WTC11 (cell line): Measurements from ENCODE around the gene TBX2. TPM values are rescaled to one million over a fixed set of nuclear protein-coding genes. Genes with fewer than 3 reads are reported as not detected.

Experiments
- ATAC-seq: fragments of 200-7000 bp; cut with Tn5 transposase; 2 replicates; pipeline ENCODE4 v1.10.0; 2021; ENCODE audit warnings: mild to moderate bottlenecking, moderate library complexity
- CTCF ChIA-PET: fragments of 300-600 bp; sonication (Branson Sonifier 250); formaldehyde crosslinking; loops from one replicate; lab custom pipeline; 2021; ENCODE audit warnings: antibody characterized with exemption; lab: Charles Lee
- POLR2A ChIA-PET: fragments of 350-600 bp; sonication (Branson Sonifier 250); formaldehyde crosslinking; loops from one replicate; lab custom pipeline; 2021; ENCODE audit warnings: antibody characterized with exemption; lab: Charles Lee
- DNase-seq: peaks from one replicate; pipeline ENCODE4 v3.0.0; 2021; ENCODE audit warnings: low spot score
- H3K27ac Mint-ChIP-seq: 2 replicates; pipeline ENCODE4 v1.8.0; 2021; ENCODE audit warnings: mixed read lengths
- H3K27me3 Mint-ChIP-seq: 2 replicates; pipeline ENCODE4 v1.8.0; 2021; ENCODE audit warnings: low read depth, mild to moderate bottlenecking, moderate library complexity, mixed read lengths
- H3K36me3 Mint-ChIP-seq: 2 replicates; pipeline ENCODE4 v1.8.0; 2021; ENCODE audit warnings: mixed read lengths
- H3K4me1 Mint-ChIP-seq: 2 replicates; pipeline ENCODE4 v1.8.0; 2022; ENCODE audit warnings: mixed read lengths
- H3K4me3 Mint-ChIP-seq: 2 replicates; pipeline ENCODE4 v1.8.0; 2021; ENCODE audit warnings: mild to moderate bottlenecking, moderate library complexity, mixed read lengths
- H3K9me3 Mint-ChIP-seq: 2 replicates; pipeline ENCODE4 v1.8.0; 2021; ENCODE audit warnings: mixed read lengths
- AFF4 ChIP-seq: sonication (generic); formaldehyde crosslinking; IDR thresholded peaks from 2 replicates; pipeline ENCODE4 v1.8.1; 2023; ENCODE audit warnings: mild to moderate bottlenecking, missing genetic modification reagents, borderline replicate concordance
- ERG ChIP-seq: fragments of 250-450 bp; sonication (Bioruptor Pico); IDR thresholded peaks from 2 replicates; pipeline ENCODE4 v1.8.0; 2021; ENCODE audit warnings: mild to moderate bottlenecking
- IRF2 ChIP-seq: sonication (generic); formaldehyde crosslinking; IDR thresholded peaks from 2 replicates; pipeline ENCODE4 v1.8.0; 2022; ENCODE audit warnings: low read depth, missing genetic modification reagents, borderline replicate concordance
- NFYB ChIP-seq: sonication (generic); formaldehyde crosslinking; conservative IDR thresholded peaks from 2 replicates; pipeline ENCODE4 v1.8.0; 2022; ENCODE audit warnings: low read depth, missing genetic modification reagents
- PREB ChIP-seq: sonication (generic); formaldehyde crosslinking; IDR thresholded peaks from 2 replicates; pipeline ENCODE4 v1.8.1; 2022; ENCODE audit warnings: mild to moderate bottlenecking, missing genetic modification reagents, moderate library complexity, borderline replicate concordance
- SMAD4 ChIP-seq: sonication (generic); formaldehyde crosslinking; IDR thresholded peaks from 2 replicates; pipeline ENCODE4 v1.8.0; 2022; ENCODE audit warnings: mild to moderate bottlenecking, missing genetic modification reagents
- SOX15 ChIP-seq: fragments of 250-450 bp; sonication (Bioruptor Pico); IDR thresholded peaks from 2 replicates; pipeline ENCODE4 v1.9.0; 2021; ENCODE audit warnings: mild to moderate bottlenecking
- TEAD4 ChIP-seq: sonication (generic); formaldehyde crosslinking; IDR thresholded peaks from 2 replicates; pipeline ENCODE4 v1.8.0; 2022; ENCODE audit warnings: mild to moderate bottlenecking, missing genetic modification reagents
- ZNF138 ChIP-seq: sonication (generic); formaldehyde crosslinking; conservative IDR thresholded peaks from 2 replicates; pipeline ENCODE4 v1.8.1; 2022; ENCODE audit warnings: mild to moderate bottlenecking, moderate library complexity, missing genetic modification reagents
- ZNF281 ChIP-seq: sonication (generic); formaldehyde crosslinking; IDR thresholded peaks from 2 replicates; pipeline ENCODE4 v1.8.0; 2023; ENCODE audit warnings: mild to moderate bottlenecking, missing genetic modification reagents
- ZNF423 ChIP-seq: fragments of 250-450 bp; sonication (Bioruptor Pico); IDR thresholded peaks from 2 replicates; pipeline ENCODE4 v2.1.2; 2022; ENCODE audit warnings: mild to moderate bottlenecking, moderate library complexity
- ZNF425 ChIP-seq: fragments of 250-450 bp; sonication (Bioruptor Pico); conservative IDR thresholded peaks from 2 replicates; pipeline ENCODE4 v1.9.0; 2021; ENCODE audit warnings: mild to moderate bottlenecking
- total RNA-seq: library from RNA; stranded (reverse); gene quantifications from 3 replicates; pipeline ENCODE4 v1.2.3, GENCODE V29; 2021
- TF ChIP-seq, protein P1 (sequence below): sonication (generic); formaldehyde crosslinking; IDR thresholded peaks from 2 replicates; pipeline ENCODE4 v1.8.0; 2022; ENCODE audit warnings: missing genetic modification reagents

TBX2 gene
- total RNA-seq, 1 experiment from 2014 or later: 0.09 TPM

- TF ChIP-seq ZNF423 (CRISPR knock-in tag): no peak
- no peak for TF ChIP-seq TEAD4
- no peak for TF ChIP-seq AFF4 (CRISPR knock-in tag)
Measured at GRCh38 chr17:61402073-61402541, 2.5 kb downstream of the TBX2 start (continued).

DNA sequence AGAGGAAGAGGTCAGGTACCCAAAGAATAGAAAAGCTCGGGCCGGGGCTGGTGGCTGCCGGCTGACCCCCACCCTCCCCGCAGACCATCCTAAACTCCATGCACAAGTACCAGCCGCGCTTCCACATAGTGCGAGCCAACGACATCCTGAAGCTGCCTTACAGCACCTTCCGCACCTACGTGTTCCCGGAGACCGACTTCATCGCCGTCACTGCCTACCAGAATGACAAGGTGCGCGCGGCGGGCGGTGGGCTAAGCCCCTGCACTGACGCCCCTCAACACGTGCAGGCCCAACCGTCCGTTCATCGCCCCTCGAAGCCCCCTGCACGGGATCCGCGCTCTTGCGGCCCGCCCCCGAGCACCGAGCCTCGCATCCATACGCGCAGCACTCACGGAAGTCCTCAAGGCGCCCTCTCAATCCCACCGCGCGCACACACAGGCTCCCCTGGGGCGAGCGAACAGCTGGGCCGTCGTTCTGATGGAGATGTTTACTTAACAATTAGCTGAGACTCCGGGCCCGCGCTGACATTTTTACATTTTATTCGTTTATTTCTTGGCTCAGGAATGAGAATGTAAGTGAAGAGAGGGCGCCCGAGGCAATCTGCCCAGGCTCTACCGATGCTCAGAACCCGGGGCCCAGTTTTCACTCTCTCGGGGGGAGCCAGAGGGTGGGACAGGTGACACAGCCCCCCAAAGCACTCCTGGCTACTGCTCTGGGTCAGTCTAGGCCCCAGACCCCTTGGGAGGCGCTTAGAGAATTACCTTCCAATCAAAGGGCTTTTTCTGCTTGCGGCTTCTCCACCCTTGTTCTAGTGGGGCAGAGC lies 3.5 kb downstream of the TBX2 start:
- DNase-seq: peak; percentile 47
- ChIA-PET POLR2A (no interaction called here), CTCF (interaction anchor here (0.7 to 2.8 kb wide), 6 partner anchors 9 to 431 kb away, joined by 3 to 9 read pairs (median 3); no protein-coding TSS in a partner anchor)
- Mint-ChIP-seq H3K4me3 (peak overlapping the region; percentile 53), H3K4me1 (peaks cover 34% of the 10 kb centered on the region), H3K9me3 (no peaks in the 10 kb centered on the region), H3K27ac (no peak overlapping the region), H3K27me3 (peaks cover 98% of the 10 kb centered on the region), H3K36me3 (no peaks in the 10 kb centered on the region)
- ATAC-seq: 0 out of 2 replicates have a peak, but pooled peaks have one; percentile 2
- TF ChIP-seq, protein P1, sequence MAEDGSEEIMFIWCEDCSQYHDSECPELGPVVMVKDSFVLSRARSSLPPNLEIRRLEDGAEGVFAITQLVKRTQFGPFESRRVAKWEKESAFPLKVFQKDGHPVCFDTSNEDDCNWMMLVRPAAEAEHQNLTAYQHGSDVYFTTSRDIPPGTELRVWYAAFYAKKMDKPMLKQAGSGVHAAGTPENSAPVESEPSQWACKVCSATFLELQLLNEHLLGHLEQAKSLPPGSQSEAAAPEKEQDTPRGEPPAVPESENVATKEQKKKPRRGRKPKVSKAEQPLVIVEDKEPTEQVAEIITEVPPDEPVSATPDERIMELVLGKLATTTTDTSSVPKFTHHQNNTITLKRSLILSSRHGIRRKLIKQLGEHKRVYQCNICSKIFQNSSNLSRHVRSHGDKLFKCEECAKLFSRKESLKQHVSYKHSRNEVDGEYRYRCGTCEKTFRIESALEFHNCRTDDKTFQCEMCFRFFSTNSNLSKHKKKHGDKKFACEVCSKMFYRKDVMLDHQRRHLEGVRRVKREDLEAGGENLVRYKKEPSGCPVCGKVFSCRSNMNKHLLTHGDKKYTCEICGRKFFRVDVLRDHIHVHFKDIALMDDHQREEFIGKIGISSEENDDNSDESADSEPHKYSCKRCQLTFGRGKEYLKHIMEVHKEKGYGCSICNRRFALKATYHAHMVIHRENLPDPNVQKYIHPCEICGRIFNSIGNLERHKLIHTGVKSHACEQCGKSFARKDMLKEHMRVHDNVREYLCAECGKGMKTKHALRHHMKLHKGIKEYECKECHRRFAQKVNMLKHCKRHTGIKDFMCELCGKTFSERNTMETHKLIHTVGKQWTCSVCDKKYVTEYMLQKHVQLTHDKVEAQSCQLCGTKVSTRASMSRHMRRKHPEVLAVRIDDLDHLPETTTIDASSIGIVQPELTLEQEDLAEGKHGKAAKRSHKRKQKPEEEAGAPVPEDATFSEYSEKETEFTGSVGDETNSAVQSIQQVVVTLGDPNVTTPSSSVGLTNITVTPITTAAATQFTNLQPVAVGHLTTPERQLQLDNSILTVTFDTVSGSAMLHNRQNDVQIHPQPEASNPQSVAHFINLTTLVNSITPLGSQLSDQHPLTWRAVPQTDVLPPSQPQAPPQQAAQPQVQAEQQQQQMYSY (CRISPR knock-in tag): no peak
- no peak for TF ChIP-seq ZNF425
- peak; percentile 72; the same call in 1 of the 2 replicates for TF ChIP-seq ZNF423 (CRISPR knock-in tag)
- TF ChIP-seq AFF4 (CRISPR knock-in tag): no peak
- TF ChIP-seq IRF2 (CRISPR knock-in tag): no peak
- no peak for TF ChIP-seq ERG
- no peak for TF ChIP-seq PREB (CRISPR knock-in tag)
- TF ChIP-seq SMAD4: no peak
- no peak for TF ChIP-seq ZNF281 (CRISPR knock-in tag)
- TF ChIP-seq ZNF138 (CRISPR knock-in tag): no peak
- no peak for TF ChIP-seq NFYB (CRISPR knock-in tag)
- no peak for TF ChIP-seq SOX15 (CRISPR knock-in tag)
